ENCODE measurements around the gene SERPINB6.
"Not testable (repeated sequence)": the region's sequence is repeated elsewhere in the genome, so short reads cannot be mapped to it uniquely, and the experiment has no call there.

Gene SERPINB6

GRCh38 chr6:2953098-2953497, 18.3 kb downstream of the SERPINB6 start:
- FAIRE-seq, result no peak

GRCh38 chr6:2952557-2953095, 18.7 kb downstream of the SERPINB6 start:
- FAIRE-seq, result peak; percentile 68

GRCh38 chr6:2951728-2952127, 19.6 kb downstream of the SERPINB6 start:
- no peak for FAIRE-seq

- FAIRE-seq, result no peak
Measured at GRCh38 chr6:2950713-2951112, 20.7 kb downstream of the SERPINB6 start.

- FAIRE-seq, result no peak
Measured at GRCh38 chr6:2949536-2950083, 21.8 kb downstream of the SERPINB6 start.

GRCh38 chr6:2949121-2949520, 22.2 kb downstream of the SERPINB6 start:
- no peak for FAIRE-seq

GRCh38 chr6:2948228-2949025, 22.9 kb downstream of the SERPINB6 start:
- no peak for FAIRE-seq

- no peak for FAIRE-seq
Measured at GRCh38 chr6:2947445-2947844, 23.9 kb downstream of the SERPINB6 start.

GRCh38 chr6:2945153-2945452, 26.3 kb downstream of the SERPINB6 start:
- FAIRE-seq, result no peak

- no peak for FAIRE-seq
Measured at GRCh38 chr6:2944405-2945152, 26.8 kb downstream of the SERPINB6 start.

- FAIRE-seq, result no peak
Measured at GRCh38 chr6:2943564-2943955, 27.8 kb downstream of the SERPINB6 start.

- FAIRE-seq, result no peak
Measured at GRCh38 chr6:2942914-2943563, 28.3 kb downstream of the SERPINB6 start.

GRCh38 chr6:2942116-2942515, 29.3 kb downstream of the SERPINB6 start:
- not testable (repeated sequence) for FAIRE-seq

- no peak for FAIRE-seq
Measured at GRCh38 chr6:2940851-2941250, 30.5 kb downstream of the SERPINB6 start.

GRCh38 chr6:2940010-2940850, 31.1 kb downstream of the SERPINB6 start:
- no peak for FAIRE-seq

- FAIRE-seq, result no peak
Measured at GRCh38 chr6:2939315-2940009, 31.9 kb downstream of the SERPINB6 start.

- FAIRE-seq, result no peak
Measured at GRCh38 chr6:2938632-2939083, 32.7 kb downstream of the SERPINB6 start.

- FAIRE-seq, result no peak
Measured at GRCh38 chr6:2938004-2938631, 33.2 kb downstream of the SERPINB6 start.

- FAIRE-seq, result no peak
Measured at GRCh38 chr6:2937627-2938003, 33.8 kb downstream of the SERPINB6 start.

GRCh38 chr6:2935566-2936291, 35.6 kb downstream of the SERPINB6 start:
- no peak for FAIRE-seq

Data from TTC549 (cell line).